Smooth muscle cell (in vitro differentiated cells): ENCODE measurements around the gene H2AZ2. TPM values are rescaled to one million over a fixed set of nuclear protein-coding genes. Genes with fewer than 3 reads are reported as not detected.
A peak's percentile ranks its signal among the peaks of the same experiment; 100 is the strongest.

Experiments
- DNase-seq: peaks from one replicate; lab custom pipeline; 2025; ENCODE audit not compliant: unreplicated experiment; lab: John Stamatoyannopoulos, UW
- H2AFZ ChIP-seq: fragments of 200-600 bp; sonication (generic); 2 replicates; pipeline ENCODE4 v1.6.0; 2016; ENCODE audit warnings: antibody characterized with exemption, low read depth, mild to moderate bottlenecking
- H3F3A ChIP-seq: fragments of 200-600 bp; sonication (generic); 2 replicates; pipeline ENCODE4 v1.6.0; 2017; ENCODE audit warnings: antibody characterized with exemption, low read depth
- H3K27ac ChIP-seq: fragments of 200-600 bp; sonication (generic); 2 replicates; pipeline ENCODE4 v1.5.1; 2016; ENCODE audit warnings: low read depth, mild to moderate bottlenecking
- H3K27me3 ChIP-seq: fragments of 200-600 bp; sonication (generic); 2 replicates; pipeline ENCODE4 v1.6.1; 2016; ENCODE audit warnings: low read depth, mild to moderate bottlenecking
- H3K36me3 ChIP-seq: fragments of 200-600 bp; sonication (generic); 2 replicates; pipeline ENCODE4 v1.5.1; 2016; ENCODE audit warnings: low read depth
- H3K4me1 ChIP-seq: fragments of 200-600 bp; sonication (generic); 2 replicates; pipeline ENCODE4 v1.5.1; 2016; ENCODE audit warnings: low read depth
- H3K4me2 ChIP-seq: fragments of 200-600 bp; sonication (generic); 2 replicates; pipeline ENCODE4 v1.6.0; 2016; ENCODE audit warnings: mild to moderate bottlenecking
- H3K4me3 ChIP-seq: fragments of 200-600 bp; sonication (generic); 2 replicates; pipeline ENCODE4 v1.5.1; 2016; ENCODE audit warnings: mild to moderate bottlenecking
- H3K79me2 ChIP-seq: fragments of 200-600 bp; sonication (generic); 2 replicates; pipeline ENCODE4 v1.6.0; 2016; ENCODE audit warnings: low read depth, mild to moderate bottlenecking
- H3K9ac ChIP-seq: fragments of 200-600 bp; sonication (generic); 2 replicates; pipeline ENCODE4 v1.6.0; 2016; ENCODE audit warnings: low read depth
- H3K9me3 ChIP-seq: fragments of 200-600 bp; sonication (generic); replicated peaks from 2 replicates; pipeline ENCODE4 v1.5.1; 2016; ENCODE audit warnings: low read depth
- H4K20me1 ChIP-seq: fragments of 200-600 bp; sonication (generic); 2 replicates; pipeline ENCODE4 v1.6.0; 2016; ENCODE audit warnings: low read depth
- WGBS: methylation state at CpG from one replicate; pipeline ENCODE4 v1.1.7; 2016; ENCODE audit warnings: low lambda C conversion rate; 5-methylcytosine and 5-hydroxymethylcytosine counted together
- polyA plus RNA-seq: library from polyadenylated mRNA; unstranded; fragments of >200 nt; fragmentation: Nextera tagmentation; extraction: Ambion mirVana; gene quantifications from 2 replicates; pipeline ENCODE4 v1.2.1, GENCODE V29; 2016
- total RNA-seq: library from RNA; depleted of rRNA; stranded (reverse); fragments of >200 nt; gene quantifications from 2 replicates; pipeline ENCODE4 v1.2.3, GENCODE V29; 2014
- TF ChIP-seq, protein P1 (sequence below): fragments of 200-600 bp; sonication (generic); IDR thresholded peaks from 2 replicates; pipeline ENCODE4 v1.5.1; 2017; ENCODE audit warnings: borderline replicate concordance, mild to moderate bottlenecking, antibody characterized with exemption; ENCODE audit not compliant: insufficient read depth, poor library complexity, severe bottlenecking

H2AZ2 gene
- total and polyA plus RNA-seq, 2 experiments from 2014 or later: 122 to 135 TPM

DNA sequence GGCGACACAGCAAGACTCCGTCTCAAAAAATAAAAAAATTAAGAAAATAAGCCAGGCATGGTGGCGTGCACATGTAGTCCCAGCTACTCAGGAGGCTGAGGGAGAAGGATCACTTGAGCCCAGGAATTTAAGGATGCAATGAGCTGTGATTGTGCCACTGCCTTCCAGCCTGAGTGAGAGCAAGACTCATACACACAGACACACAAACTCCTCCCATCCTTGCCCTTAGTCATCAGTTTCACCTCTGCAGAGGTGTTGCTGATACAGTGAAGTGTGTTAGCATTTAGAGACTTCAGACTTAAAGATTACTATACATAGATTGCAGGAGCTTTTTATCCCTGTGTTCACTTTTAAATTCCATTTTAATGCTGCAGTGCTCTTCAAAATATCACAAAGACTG, 5.5 kb upstream of the H2AZ2 start:
- Histone ChIP-seq H3K4me3 (no peak overlapping the region), H3K27me3 (no peaks in the 10 kb centered on the region), H4K20me1 (no peaks in the 10 kb centered on the region), H3K36me3 (no peaks in the 10 kb centered on the region), H3K9me3 (no peaks in the 10 kb centered on the region), H3F3A (peaks cover 4% of the 10 kb centered on the region), H3K4me2 (no peak overlapping the region), H3K79me2 (no peaks in the 10 kb centered on the region), H3K9ac (no peak overlapping the region), H3K27ac (no peak overlapping the region), H3K4me1 (peaks cover 8% of the 10 kb centered on the region), H2AFZ (no peak overlapping the region)
- DNase-seq: no peak
- TF ChIP-seq, protein P1, sequence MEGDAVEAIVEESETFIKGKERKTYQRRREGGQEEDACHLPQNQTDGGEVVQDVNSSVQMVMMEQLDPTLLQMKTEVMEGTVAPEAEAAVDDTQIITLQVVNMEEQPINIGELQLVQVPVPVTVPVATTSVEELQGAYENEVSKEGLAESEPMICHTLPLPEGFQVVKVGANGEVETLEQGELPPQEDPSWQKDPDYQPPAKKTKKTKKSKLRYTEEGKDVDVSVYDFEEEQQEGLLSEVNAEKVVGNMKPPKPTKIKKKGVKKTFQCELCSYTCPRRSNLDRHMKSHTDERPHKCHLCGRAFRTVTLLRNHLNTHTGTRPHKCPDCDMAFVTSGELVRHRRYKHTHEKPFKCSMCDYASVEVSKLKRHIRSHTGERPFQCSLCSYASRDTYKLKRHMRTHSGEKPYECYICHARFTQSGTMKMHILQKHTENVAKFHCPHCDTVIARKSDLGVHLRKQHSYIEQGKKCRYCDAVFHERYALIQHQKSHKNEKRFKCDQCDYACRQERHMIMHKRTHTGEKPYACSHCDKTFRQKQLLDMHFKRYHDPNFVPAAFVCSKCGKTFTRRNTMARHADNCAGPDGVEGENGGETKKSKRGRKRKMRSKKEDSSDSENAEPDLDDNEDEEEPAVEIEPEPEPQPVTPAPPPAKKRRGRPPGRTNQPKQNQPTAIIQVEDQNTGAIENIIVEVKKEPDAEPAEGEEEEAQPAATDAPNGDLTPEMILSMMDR: no peak
- 98% methylated on average over 3 of the region's 3 CpGs for WGBS

DNA sequence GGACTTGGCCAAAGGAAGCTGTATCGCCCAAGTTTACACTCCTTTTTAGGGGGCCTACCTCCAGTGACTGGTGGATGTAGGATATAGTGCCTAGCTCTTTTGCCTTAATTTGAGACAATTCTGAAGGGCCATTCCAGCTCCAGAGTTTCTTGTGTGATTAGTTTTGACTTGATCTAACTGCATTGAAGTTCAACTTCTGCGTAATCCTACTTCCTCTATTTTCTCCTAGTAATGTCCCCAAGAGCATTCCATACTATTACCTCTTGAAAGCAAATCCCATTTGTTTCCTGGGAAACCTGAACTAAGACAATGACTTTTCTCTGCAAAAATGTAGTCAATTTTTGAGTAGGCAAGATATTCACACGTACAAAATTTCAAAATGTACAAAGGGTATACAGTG, 4.7 kb upstream of the H2AZ2 start:
- Histone ChIP-seq H3K79me2 (no peaks in the 10 kb centered on the region), H3K9me3 (no peaks in the 10 kb centered on the region), H2AFZ (no peak overlapping the region), H3K36me3 (no peaks in the 10 kb centered on the region), H3K9ac (no peak overlapping the region), H3K27ac (no peak overlapping the region), H4K20me1 (no peaks in the 10 kb centered on the region), H3K4me1 (peaks cover 8% of the 10 kb centered on the region), H3K4me2 (no peak overlapping the region), H3K4me3 (no peak overlapping the region), H3F3A (peaks cover 4% of the 10 kb centered on the region), H3K27me3 (no peaks in the 10 kb centered on the region)
- DNase-seq: no peak
- TF ChIP-seq, protein P1: no peak
- WGBS: 94% methylated on average over 3 of the region's 3 CpGs

DNA sequence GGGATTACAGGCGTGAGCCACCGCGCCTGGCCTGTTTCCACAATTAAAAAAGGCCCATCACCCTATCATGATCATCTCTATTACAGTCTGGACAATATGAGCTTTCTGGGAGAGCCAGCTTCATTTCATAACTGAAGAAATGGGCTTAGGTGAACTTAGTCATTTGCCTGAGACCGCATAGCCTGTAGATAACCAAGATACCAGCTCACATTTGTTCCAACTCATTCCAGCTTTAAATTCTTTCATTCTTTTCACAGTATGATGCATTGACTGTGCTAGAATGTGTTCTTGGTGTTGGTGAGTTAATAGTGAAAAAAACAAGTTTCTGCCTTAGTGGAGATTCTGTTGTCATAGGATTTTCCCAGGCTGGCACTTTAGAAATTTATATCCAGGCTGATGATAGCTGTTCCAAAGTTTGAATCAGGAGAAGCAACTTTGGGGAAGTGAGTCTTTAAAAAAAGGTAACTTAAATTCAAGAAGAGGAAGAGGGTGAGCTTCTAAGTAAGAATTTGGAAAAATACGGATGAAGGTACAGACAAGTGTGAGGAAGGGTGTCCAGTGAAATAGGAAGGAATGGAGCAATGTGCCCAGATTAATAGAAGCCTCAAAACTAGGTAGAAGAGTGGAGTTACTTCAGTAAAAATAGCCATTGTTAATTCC, 2.1 kb upstream of the H2AZ2 start:
- Histone ChIP-seq H2AFZ (no peak overlapping the region), H3K36me3 (no peaks in the 10 kb centered on the region), H3K4me2 (no peak overlapping the region), H3K4me1 (peaks cover 17% of the 10 kb centered on the region), H4K20me1 (peaks cover 22% of the 10 kb centered on the region), H3K27ac (no peak overlapping the region), H3K9ac (no peak overlapping the region), H3F3A (peaks cover 11% of the 10 kb centered on the region), H3K27me3 (no peaks in the 10 kb centered on the region), H3K9me3 (no peaks in the 10 kb centered on the region), H3K79me2 (peaks cover 21% of the 10 kb centered on the region), H3K4me3 (no peak overlapping the region)
- TF ChIP-seq, protein P1: no peak
- no peak for DNase-seq
- 90% methylated on average over 5 of the region's 5 CpGs for WGBS

DNA sequence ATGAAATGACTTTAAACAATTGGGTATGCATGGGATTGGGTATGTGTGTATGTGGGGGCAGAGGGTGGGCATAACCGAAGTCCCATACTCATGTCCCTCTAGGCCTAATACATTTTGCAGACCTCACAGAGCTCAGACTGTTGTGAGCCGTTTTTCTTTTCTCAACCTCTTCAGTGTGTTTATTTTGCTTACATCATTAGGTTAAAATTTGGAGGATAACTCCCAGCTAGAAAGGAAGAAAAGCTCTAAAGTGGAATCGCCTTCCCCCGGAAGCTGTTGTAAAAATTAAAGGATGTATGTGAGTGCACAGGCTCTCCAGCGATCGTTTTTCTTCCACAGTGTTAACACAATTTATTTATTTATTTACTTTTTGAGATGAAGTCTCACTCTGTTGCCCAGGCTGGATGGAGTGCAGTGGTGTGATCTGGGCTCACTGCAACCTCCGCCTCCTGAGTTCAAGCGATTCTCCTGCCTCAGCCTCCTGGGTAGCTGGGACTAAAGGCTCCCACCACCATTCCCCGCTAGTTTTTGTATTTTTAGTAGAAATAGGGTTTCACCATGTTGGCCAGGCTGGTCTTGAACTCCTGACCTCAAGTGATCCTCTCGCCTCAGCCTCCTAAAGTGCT, 1.5 kb upstream of the H2AZ2 start:
- Histone ChIP-seq H3K27me3 (no peaks in the 10 kb centered on the region), H3K36me3 (no peaks in the 10 kb centered on the region), H3K9ac (no peak overlapping the region), H3K4me2 (peak overlapping the region; percentile 85), H3K27ac (peak overlapping the region; percentile 90), H4K20me1 (peaks cover 29% of the 10 kb centered on the region), H3F3A (peaks cover 11% of the 10 kb centered on the region), H2AFZ (peak overlapping the region; percentile 87), H3K79me2 (peaks cover 28% of the 10 kb centered on the region), H3K9me3 (no peaks in the 10 kb centered on the region), H3K4me3 (peak overlapping the region; percentile 74), H3K4me1 (peaks cover 17% of the 10 kb centered on the region)
- no peak for DNase-seq
- TF ChIP-seq, protein P1: no peak
- 85% methylated on average over 10 of the region's 10 CpGs for WGBS
